ENCODE results near the gene PUM2. TPM values are rescaled to one million over a fixed set of nuclear protein-coding genes. Genes with fewer than 3 reads are reported as not detected.
A peak's percentile ranks its signal among the peaks of the same experiment; 100 is the strongest.

PUM2 gene
- total and polyA plus RNA-seq, 2 of the 13 experiments (the other 11 are each of a cell fraction or from before 2014, with no cell fraction given) = 69.6 to 69.8 TPM

- TF ChIP-seq ZNF552 (CRISPR knock-in tag; IDR thresholded peaks at IDR 0.05; ENCODE audit: borderline replicate concordance) (no peak), POGZ (CRISPR knock-in tag; IDR thresholded peaks at IDR 0.05) (no peak; the same call in 1 of the 2 replicates), UBTF (CRISPR knock-in tag; IDR thresholded peaks at IDR 0.05) (peak; percentile 73), ZSCAN21 (CRISPR knock-in tag; IDR thresholded peaks at IDR 0.05; ENCODE audit: borderline replicate concordance) (no peak), ZBTB7B (CRISPR knock-in tag; IDR thresholded peaks at IDR 0.05) (peak; percentile 78; the same call in 1 of the 2 replicates), MYNN (CRISPR knock-in tag; IDR thresholded peaks at IDR 0.05; ENCODE audit: low read depth) (no peak), ZNF615 (CRISPR knock-in tag; IDR thresholded peaks at IDR 0.05; ENCODE audit: borderline replicate concordance) (no peak)
- TF ChIP-seq, protein P1, sequence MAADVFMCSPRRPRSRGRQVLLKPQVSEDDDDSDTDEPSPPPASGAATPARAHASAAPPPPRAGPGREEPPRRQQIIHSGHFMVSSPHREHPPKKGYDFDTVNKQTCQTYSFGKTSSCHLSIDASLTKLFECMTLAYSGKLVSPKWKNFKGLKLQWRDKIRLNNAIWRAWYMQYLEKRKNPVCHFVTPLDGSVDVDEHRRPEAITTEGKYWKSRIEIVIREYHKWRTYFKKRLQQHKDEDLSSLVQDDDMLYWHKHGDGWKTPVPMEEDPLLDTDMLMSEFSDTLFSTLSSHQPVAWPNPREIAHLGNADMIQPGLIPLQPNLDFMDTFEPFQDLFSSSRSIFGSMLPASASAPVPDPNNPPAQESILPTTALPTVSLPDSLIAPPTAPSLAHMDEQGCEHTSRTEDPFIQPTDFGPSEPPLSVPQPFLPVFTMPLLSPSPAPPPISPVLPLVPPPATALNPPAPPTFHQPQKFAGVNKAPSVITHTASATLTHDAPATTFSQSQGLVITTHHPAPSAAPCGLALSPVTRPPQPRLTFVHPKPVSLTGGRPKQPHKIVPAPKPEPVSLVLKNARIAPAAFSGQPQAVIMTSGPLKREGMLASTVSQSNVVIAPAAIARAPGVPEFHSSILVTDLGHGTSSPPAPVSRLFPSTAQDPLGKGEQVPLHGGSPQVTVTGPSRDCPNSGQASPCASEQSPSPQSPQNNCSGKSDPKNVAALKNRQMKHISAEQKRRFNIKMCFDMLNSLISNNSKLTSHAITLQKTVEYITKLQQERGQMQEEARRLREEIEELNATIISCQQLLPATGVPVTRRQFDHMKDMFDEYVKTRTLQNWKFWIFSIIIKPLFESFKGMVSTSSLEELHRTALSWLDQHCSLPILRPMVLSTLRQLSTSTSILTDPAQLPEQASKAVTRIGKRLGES (CRISPR knock-in tag; IDR thresholded peaks at IDR 0.05; ENCODE audit: borderline replicate concordance) = no peak
- TF ChIP-seq, protein P2, sequence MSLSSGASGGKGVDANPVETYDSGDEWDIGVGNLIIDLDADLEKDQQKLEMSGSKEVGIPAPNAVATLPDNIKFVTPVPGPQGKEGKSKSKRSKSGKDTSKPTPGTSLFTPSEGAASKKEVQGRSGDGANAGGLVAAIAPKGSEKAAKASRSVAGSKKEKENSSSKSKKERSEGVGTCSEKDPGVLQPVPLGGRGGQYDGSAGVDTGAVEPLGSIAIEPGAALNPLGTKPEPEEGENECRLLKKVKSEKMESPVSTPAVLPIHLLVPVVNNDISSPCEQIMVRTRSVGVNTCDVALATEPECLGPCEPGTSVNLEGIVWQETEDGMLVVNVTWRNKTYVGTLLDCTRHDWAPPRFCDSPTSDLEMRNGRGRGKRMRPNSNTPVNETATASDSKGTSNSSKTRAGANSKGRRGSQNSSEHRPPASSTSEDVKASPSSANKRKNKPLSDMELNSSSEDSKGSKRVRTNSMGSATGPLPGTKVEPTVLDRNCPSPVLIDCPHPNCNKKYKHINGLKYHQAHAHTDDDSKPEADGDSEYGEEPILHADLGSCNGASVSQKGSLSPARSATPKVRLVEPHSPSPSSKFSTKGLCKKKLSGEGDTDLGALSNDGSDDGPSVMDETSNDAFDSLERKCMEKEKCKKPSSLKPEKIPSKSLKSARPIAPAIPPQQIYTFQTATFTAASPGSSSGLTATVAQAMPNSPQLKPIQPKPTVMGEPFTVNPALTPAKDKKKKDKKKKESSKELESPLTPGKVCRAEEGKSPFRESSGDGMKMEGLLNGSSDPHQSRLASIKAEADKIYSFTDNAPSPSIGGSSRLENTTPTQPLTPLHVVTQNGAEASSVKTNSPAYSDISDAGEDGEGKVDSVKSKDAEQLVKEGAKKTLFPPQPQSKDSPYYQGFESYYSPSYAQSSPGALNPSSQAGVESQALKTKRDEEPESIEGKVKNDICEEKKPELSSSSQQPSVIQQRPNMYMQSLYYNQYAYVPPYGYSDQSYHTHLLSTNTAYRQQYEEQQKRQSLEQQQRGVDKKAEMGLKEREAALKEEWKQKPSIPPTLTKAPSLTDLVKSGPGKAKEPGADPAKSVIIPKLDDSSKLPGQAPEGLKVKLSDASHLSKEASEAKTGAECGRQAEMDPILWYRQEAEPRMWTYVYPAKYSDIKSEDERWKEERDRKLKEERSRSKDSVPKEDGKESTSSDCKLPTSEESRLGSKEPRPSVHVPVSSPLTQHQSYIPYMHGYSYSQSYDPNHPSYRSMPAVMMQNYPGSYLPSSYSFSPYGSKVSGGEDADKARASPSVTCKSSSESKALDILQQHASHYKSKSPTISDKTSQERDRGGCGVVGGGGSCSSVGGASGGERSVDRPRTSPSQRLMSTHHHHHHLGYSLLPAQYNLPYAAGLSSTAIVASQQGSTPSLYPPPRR (CRISPR knock-in tag; IDR thresholded peaks at IDR 0.05; ENCODE audit: borderline replicate concordance) = no peak
- TF ChIP-seq, protein P3, sequence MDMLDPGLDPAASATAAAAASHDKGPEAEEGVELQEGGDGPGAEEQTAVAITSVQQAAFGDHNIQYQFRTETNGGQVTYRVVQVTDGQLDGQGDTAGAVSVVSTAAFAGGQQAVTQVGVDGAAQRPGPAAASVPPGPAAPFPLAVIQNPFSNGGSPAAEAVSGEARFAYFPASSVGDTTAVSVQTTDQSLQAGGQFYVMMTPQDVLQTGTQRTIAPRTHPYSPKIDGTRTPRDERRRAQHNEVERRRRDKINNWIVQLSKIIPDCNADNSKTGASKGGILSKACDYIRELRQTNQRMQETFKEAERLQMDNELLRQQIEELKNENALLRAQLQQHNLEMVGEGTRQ (IDR thresholded peaks at IDR 0.05; ENCODE audit: low read depth, low read length) = no peak
- TF ChIP-seq, protein P3 (CRISPR knock-in tag; IDR thresholded peaks at IDR 0.05; ENCODE audit: borderline replicate concordance) = no peak
- TF ChIP-seq, protein P4, sequence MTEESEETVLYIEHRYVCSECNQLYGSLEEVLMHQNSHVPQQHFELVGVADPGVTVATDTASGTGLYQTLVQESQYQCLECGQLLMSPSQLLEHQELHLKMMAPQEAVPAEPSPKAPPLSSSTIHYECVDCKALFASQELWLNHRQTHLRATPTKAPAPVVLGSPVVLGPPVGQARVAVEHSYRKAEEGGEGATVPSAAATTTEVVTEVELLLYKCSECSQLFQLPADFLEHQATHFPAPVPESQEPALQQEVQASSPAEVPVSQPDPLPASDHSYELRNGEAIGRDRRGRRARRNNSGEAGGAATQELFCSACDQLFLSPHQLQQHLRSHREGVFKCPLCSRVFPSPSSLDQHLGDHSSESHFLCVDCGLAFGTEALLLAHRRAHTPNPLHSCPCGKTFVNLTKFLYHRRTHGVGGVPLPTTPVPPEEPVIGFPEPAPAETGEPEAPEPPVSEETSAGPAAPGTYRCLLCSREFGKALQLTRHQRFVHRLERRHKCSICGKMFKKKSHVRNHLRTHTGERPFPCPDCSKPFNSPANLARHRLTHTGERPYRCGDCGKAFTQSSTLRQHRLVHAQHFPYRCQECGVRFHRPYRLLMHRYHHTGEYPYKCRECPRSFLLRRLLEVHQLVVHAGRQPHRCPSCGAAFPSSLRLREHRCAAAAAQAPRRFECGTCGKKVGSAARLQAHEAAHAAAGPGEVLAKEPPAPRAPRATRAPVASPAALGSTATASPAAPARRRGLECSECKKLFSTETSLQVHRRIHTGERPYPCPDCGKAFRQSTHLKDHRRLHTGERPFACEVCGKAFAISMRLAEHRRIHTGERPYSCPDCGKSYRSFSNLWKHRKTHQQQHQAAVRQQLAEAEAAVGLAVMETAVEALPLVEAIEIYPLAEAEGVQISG (CRISPR knock-in tag; IDR thresholded peaks at IDR 0.05) = peak; percentile 56; the same call in 1 of the 2 replicates
These were observed 28.4 kb upstream of the PUM2 start (continued) for GRCh38 chr2:20378891-20379519.
